Coronary artery (tissue), 2 donors: ENCODE measurements around the gene FBXO2.

Experiments
- DNase-seq: peaks from one replicate; pipeline ENCODE4 v3.0.0-alpha.2; 2017; ENCODE audit warnings: low spot score
- H3K27ac ChIP-seq, 2 donors: fragments of 200-600 bp; sonication (generic); one replicate each; pipeline ENCODE4 v1.5.1; 2016 to 2019
- H3K4me3 ChIP-seq: fragments of 200-600 bp; sonication (generic); 2 replicates; pipeline ENCODE4 v1.5.1; 2016; ENCODE audit warnings: mild to moderate bottlenecking, moderate library complexity
- CTCF ChIP-seq: fragments of 200-600 bp; sonication (generic); IDR thresholded peaks from one replicate; pipeline ENCODE4 v1.5.1; 2019; ENCODE audit warnings: antibody characterized with exemption

The FBXO2 gene

GRCh38 chr1:11681071-11681771 is 27.0 kb upstream of the FBXO2 start, which contains the start of gene MAD2L2:
MAD2L2 (minus strand) TSS chr1:11681148; CDS start chr1:11680601, 547 bp downstream.
- no peak for TF ChIP-seq CTCF
- peak; percentile 88 for DNase-seq
- peak within 1 kb of the TSS; percentile 77 for H3K4me3 ChIP-seq
- peak within 1 kb of the TSS; percentile 69 to 82 for H3K27ac ChIP-seq

DNA sequence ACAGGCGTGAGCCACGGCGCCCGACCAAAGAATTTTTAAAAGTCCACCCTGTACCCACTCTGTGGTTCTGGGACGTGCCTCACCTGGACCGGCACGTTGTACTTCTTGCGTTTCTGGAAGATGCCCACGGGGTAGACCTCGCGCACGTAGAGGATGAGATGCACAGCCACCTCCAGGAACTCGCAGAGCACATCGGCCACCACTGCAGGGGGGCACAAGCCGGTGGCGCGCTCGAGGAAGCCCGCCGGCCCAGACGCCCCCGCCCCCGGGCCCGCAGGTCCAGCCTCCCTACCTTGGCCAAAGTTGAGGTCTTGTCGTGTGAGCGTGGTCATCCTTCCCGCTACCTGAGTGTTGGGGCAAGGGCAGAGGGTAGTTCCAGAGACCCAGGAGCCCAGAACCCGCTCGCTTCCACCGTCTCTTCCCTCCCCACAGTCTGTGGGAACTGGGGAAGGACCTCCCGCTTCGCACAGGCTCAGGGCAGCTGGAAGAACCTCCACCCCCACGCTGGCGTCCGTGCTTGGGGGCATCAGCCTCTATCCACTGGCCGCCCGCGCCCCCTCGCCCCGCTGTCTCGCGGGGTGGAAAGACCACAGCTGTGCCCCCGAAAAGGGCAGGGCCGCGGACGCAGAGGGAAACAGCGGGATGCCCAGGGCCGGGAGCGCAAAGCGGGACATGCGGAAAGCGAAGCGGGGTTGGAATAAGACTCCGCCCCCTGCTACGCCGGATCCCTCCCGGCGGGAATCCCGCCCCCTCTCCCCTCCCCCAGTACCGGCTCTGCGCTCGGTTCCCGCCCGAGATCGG is 26.2 kb upstream of the FBXO2 start:
- Histone ChIP-seq H3K4me3 (peak overlapping the region; percentile 77), H3K27ac (peak overlapping the region; percentile 69 to 82)
- DNase-seq: no peak
- TF ChIP-seq CTCF: no peak

DNA sequence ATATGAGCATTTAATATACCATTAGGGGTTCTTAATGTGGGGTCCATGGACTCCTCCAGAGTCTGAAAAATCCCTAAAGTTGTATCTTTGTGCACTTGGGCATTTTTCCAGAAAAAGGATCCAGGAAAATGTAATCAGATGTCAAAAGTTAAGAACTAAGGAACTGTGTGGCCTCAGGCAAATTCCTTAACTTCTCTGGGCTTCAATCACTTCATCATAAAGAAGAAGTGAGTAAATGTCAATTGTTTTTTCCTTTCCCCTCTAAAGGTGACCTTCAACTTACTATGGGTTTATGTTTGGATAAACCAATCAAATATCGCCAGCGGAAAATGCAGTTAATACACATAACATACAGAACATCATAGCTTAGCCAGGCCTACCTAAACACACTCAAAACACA is 24.2 kb upstream of the FBXO2 start:
- no peak overlapping the region for H3K4me3 ChIP-seq
- no peak for TF ChIP-seq CTCF
- H3K27ac ChIP-seq: no peak overlapping the region
- DNase-seq: no peak

DNA sequence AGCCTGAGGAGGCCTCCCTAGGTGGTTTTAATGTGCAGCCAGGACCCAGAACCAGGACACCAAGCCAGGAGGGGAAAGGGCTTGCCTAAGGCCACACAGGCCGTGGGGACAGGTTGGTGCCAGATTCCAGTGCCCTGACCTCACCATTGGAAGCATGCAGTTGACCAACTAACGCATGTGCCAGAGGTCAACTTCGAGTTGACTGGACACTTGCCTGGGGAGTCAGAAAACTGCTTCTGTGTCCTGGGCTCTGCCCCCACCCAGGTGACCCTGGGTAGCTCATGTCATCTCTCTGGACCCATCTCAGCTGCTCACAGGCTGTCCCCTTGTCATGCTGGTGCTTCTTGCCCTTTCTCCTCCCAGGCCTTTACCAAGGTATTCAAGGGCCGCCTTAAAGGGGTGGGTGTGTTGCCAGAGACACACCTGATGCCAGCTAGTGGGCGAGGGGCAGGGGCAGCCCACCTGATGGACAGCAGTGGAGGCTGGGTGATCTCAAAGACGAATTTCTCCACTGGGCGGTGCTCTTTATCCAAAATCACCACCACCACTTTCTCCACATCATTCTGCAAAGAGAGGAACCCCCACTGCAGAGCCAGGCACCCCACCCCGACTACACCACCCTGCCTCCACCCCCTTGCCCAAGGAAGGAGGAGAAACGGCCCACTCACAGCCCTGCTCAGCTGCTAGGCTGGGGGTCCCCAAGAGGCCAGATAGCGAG is 22.3 kb upstream of the FBXO2 start:
- TF ChIP-seq CTCF: no peak
- DNase-seq: no peak
- no peak overlapping the region for H3K4me3 ChIP-seq
- no peak overlapping the region for H3K27ac ChIP-seq

GRCh38 chr1:11675325-11675724 is 21.1 kb upstream of the FBXO2 start:
- no peak for DNase-seq
- no peak overlapping the region for H3K4me3 ChIP-seq
- no peak for TF ChIP-seq CTCF
- no peak overlapping the region for H3K27ac ChIP-seq

DNA sequence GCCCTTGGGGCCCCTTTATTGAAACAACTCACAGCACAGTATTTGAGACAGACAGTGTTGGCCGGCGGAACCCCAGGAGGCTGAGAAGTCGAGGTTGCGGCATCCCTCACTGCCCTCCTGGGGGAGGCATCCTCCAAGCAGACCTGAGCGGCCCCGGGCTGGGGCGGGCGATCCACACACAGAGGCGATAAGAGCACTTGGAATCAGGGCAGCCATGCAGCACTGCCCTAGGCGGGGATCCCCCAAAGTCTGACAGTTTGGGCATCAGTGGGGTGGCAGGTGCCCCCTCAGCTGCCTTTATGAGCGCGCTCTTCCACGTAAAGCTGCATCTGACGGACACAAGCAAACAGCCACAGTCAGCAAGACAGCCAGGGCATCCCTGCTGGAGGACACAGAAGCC is 20.3 kb upstream of the FBXO2 start:
- no peak for DNase-seq

More for the DNA sequence above, 20.3 kb upstream of the FBXO2 start:
- no peak for TF ChIP-seq CTCF
- no peak overlapping the region for H3K27ac ChIP-seq
- no peak overlapping the region for H3K4me3 ChIP-seq
